Measurements from ENCODE around the gene MRPL22.
A peak's percentile ranks its signal among the peaks of the same experiment; 100 is the strongest.
"Not testable (repeated sequence)": the region's sequence is repeated elsewhere in the genome, so short reads cannot be mapped to it uniquely, and the experiment has no call there.

Gene MRPL22

DNA sequence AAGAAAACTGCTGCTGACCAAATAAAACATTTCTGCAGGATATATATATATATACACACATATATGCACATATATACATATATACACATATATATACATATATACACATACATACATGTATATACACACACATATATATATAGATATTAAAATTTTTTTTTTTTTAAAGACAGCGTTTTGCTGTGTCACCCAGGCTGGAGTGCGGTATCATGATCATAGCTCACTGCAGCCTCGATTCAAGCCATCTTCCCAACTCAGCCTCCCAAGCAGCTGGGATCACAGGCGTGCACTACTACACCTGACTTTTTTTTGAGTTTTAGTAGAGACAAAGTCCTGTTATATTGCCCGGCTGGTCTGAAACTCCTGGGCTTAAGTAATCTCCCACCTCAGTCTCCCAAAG, 2.7 kb downstream of the MRPL22 start:
- FAIRE-seq, result no peak

DNA sequence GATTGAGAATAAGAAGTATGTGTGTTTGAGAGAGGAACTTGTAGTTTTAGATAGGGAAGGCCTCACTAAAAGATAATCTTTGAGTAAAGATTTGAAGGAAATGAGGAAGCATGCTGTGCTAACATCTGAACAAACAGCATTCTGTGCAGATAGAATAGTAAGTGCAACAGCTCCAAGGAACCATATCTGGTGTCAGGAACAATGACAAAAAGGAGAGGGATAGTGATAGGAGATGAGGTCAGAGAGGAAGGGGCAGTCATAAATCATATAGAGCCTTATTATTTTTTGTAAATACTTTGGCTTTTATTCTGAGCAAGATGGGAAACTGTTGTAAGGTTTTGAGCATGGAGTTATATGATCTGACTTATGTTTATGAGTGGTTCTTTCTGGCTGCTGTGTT, 3.8 kb downstream of the MRPL22 start:
- no peak for FAIRE-seq

DNA sequence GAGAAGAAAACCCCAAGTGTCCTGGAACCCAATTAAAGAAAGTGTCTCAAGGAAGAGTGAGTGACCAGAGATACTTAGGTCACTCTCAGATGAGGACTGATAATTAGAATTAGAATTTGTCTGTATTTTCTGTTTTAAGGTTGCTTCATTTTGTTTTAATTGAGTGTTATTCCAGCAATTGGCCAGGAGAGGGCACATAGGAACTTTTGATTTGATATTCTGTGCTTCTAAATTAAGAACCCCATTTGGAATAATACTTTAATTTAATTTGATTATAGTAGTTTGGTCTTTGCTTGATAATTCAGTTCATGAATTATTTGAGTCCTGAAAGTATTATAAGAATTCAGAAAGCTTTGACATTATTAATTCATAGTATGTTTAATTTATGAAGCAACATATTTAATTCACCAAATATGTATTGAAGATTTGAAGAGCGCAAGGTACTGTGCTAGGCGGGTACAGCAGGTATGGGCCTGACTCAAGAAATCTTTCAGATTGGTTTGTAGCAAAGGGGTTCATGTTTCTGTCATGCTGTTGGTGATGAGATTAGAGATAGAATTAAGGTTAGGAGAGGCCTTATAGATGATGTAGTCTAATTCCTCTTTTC, 4.9 kb downstream of the MRPL22 start:
- FAIRE-seq, result peak; percentile 93

DNA sequence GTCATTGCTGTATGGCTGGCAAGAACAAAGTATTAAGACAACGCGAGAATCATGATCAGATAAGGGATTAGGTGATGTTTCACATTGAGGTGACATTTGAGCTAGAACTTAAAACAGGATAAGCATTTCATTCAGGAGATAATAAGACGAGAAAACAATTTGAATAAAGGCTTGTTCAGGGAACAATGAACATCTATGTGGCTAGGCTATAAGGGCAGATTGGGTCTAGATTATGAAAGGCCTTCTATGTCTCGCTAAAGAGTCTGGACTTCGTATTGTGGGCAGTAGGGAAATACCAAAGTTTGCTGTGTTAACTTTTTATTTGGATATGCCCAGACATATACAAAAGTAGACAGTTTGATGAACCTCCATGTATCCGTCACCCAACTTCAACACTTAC, 6.9 kb downstream of the MRPL22 start:
- no peak for FAIRE-seq

DNA sequence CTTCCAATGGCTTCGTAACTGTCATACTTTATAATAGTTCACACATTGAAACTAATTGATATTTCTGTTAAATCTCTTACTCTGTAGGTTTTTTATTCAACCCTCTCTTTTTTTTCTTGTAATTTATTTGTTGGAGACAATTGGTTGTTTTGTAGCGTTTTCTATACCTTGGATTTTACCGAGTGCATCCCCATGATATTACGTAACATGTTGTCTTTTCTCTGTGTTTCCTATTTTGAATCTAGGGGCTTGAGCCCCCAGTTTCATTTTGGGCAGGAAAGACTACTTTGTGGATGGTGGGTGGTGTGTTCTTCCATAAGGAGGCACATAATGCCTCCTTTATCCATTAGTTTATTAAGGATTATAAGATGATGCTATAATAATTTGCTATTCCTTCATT, 7.4 kb downstream of the MRPL22 start:
- no peak for FAIRE-seq

DNA sequence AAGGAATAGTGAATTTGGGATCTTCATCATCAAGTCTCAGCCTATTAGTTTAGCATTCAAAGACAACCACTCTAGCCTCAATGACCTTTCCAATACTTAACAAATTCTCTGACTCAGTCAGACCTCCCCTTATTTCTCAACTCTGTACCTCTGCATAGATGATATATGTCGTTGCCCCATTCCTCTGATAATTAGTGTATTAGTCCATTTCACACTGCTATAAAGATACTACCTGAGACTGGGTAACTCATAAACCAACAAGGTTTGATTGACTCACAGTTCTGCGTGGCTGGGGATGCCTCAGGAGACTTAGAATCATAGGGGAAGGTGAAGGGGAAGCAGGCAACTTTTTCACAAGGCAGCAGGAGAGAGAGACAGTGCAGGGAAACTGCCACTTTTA, 8.9 kb downstream of the MRPL22 start:
- no peak for FAIRE-seq

DNA sequence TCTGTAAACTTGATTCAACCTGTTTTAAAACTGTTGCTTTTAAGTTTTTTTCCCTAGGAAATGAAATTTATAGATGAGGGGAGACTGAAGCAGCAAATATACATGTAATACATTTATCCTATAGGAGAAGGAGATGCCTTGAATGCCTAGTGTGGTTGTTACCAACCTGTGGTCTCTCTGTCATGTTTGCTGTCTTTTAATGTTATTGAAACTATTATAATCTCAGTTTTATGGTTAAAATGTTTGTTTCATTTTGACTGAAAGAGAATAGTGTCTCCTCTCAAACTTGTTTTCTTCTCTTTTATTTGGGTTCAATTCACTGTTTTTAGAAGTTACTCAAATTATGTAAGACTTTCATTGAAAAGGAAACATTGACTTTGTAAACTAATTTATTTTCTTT, 15.8 kb downstream of the MRPL22 start:
- FAIRE-seq, result no peak

- FAIRE-seq, result no peak
Observed at GRCh38 chr5:154962494-154962893, 21.6 kb downstream of the MRPL22 start.

GRCh38 chr5:154966081-154966841, 25.4 kb downstream of the MRPL22 start:
- FAIRE-seq, result no peak

DNA sequence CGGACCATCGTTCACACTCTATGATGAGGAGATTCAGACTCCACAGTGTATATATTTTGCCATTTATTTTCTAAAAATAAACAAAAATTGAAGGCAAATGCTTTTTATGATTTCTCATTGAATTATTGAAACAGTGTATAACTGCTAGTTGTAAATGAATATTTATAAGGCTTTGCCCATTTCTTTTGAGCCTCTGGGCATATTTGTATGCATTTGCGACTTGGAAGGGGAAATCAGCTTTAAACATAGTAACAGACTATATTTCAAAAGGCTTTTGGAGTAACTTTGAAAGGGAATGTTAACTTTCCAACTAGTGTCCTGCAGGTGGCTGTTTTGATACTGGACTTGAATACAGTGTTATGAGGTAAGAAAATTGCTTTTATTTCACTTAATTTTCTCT, 26.0 kb downstream of the MRPL22 start:
- FAIRE-seq, result no peak

- no peak for FAIRE-seq
Observed at GRCh38 chr5:154967421-154968024, 26.6 kb downstream of the MRPL22 start.

GRCh38 chr5:154968953-154969352, 28.1 kb downstream of the MRPL22 start:
- no peak for FAIRE-seq

DNA sequence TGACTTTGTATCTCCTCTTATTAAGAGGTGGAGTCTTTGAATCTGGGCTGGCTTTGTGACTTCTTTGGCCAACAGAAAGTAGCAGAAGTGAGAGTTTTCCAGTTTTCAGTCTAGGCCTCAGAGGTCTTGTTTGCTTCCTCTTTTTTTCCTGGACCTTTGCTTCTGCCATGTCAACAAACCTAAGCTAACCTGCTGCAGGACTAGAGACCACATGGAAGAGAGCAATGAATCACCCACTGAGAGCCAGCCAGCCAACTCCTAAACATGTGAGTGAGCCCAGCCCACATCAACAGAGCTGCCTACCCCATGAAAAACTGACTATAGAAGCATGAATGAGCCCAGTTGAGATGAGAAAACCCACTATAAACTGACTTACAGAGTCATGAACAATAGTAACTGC, 29.9 kb downstream of the MRPL22 start:
- FAIRE-seq, result no peak

GRCh38 chr5:154971501-154971900, 30.6 kb downstream of the MRPL22 start:
- FAIRE-seq, result no peak

- FAIRE-seq, result peak; percentile 43
Observed at GRCh38 chr5:154972476-154973080, 31.7 kb downstream of the MRPL22 start.

GRCh38 chr5:154976082-154976481, 35.2 kb downstream of the MRPL22 start:
- not testable (repeated sequence) for FAIRE-seq

- no peak for FAIRE-seq
Observed at GRCh38 chr5:154977409-154977808, 36.5 kb downstream of the MRPL22 start.

GRCh38 chr5:154978294-154978693, 37.4 kb downstream of the MRPL22 start:
- not testable (repeated sequence) for FAIRE-seq

GRCh38 chr5:154984946-154985516, 44.2 kb downstream of the MRPL22 start:
- peak; percentile 89 for FAIRE-seq

- FAIRE-seq, result no peak
Observed at GRCh38 chr5:154986151-154986550, 45.3 kb downstream of the MRPL22 start.

DNA sequence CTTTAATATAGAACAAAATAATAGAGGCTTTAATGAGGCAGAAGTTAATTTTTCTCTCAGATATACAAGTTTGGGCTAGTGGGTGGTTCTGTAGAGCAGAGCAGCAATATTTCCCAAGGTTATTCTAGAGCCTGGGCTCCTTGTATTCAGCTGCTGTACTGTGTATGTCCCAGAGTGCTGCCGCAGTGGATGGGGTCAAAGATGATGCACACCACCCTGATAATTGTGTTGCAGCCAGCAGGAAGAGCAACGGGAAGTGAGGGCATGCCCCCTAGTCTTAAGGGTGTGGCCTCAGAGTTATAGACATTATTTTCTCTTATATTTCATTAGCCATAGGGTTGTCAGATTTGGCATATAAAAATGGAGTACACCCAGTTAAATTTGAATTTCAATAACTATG, 48.8 kb downstream of the MRPL22 start:
- no peak for FAIRE-seq

GRCh38 chr5:154993461-154993860, 52.6 kb downstream of the MRPL22 start:
- FAIRE-seq, result no peak

GRCh38 chr5:154995679-154996078, 54.8 kb downstream of the MRPL22 start:
- no peak for FAIRE-seq

DNA sequence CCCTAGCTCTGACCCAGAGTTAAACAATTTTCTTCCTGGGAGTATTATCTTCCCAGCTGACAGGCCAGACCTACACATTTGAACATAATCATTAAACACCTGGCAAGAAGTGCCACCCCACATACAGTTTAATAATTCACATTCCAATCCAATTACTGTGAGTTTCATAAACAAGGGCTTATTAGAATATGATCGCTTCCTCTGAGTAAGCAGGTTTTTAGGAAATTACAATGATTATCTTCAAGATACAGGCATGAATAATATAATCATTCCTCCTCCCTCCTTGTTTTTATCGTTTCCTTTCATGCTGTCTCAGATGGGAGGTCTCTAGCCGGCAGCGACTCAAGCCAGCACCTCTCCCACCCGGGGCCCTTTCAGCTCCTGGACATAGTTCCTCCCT, 56.9 kb downstream of the MRPL22 start:
- FAIRE-seq, result no peak

All from islet of Langerhans (tissue), 1 donor.